Kasumi-1 (cell line): ENCODE results near the gene FADS3.
A peak's percentile ranks its signal among the peaks of the same experiment; 100 is the strongest.

Source experiments
- DNase-seq, 2 experiments: peaks; one replicate each; lab custom pipeline; 2025; lab: John Stamatoyannopoulos, UW

The FADS3 gene

GRCh38 chr11:61879152-61879551 lies 12.2 kb downstream of the FADS3 start:
- no peak for DNase-seq

- DNase-seq: no peak
These were observed 15.6 kb downstream of the FADS3 start for GRCh38 chr11:61875698-61876097.

GRCh38 chr11:61874853-61875252 lies 16.5 kb downstream of the FADS3 start:
- DNase-seq: no peak

- DNase-seq: no peak
These were observed 17.0 kb downstream of the FADS3 start for GRCh38 chr11:61874377-61874809.

- no peak for DNase-seq
These were observed 17.6 kb downstream of the FADS3 start for GRCh38 chr11:61873588-61874376.

- no peak for DNase-seq
These were observed 18.3 kb downstream of the FADS3 start for GRCh38 chr11:61872935-61873565.

- DNase-seq: peak; percentile 71 to 79
These were observed 20.2 kb downstream of the FADS3 start for GRCh38 chr11:61871158-61871597.

- no peak for DNase-seq
These were observed 20.8 kb downstream of the FADS3 start for GRCh38 chr11:61870541-61871031.

- DNase-seq: no peak
These were observed 21.5 kb downstream of the FADS3 start for GRCh38 chr11:61869708-61870451.

GRCh38 chr11:61869429-61869707 lies 22.0 kb downstream of the FADS3 start:
- no peak for DNase-seq

- DNase-seq: no peak
These were observed 22.5 kb downstream of the FADS3 start for GRCh38 chr11:61868571-61869428.

- DNase-seq: no peak
These were observed 24.4 kb downstream of the FADS3 start for GRCh38 chr11:61866958-61867343.

GRCh38 chr11:61866231-61866957 lies 25.0 kb downstream of the FADS3 start:
- DNase-seq: no peak

- DNase-seq: no peak
These were observed 26.2 kb downstream of the FADS3 start for GRCh38 chr11:61864814-61865775.

GRCh38 chr11:61863548-61864081 lies 27.7 kb downstream of the FADS3 start:
- no peak for DNase-seq

GRCh38 chr11:61862714-61863547 lies 28.4 kb downstream of the FADS3 start:
- DNase-seq: no peak

- no peak for DNase-seq
These were observed 29.7 kb downstream of the FADS3 start for GRCh38 chr11:61861634-61862033.

- DNase-seq: no peak
These were observed 31.1 kb downstream of the FADS3 start for GRCh38 chr11:61860054-61860903.
